ENCODE data around the gene CORO2A.
A peak's percentile ranks its signal among the peaks of the same experiment; 100 is the strongest.

Gene CORO2A

DNA sequence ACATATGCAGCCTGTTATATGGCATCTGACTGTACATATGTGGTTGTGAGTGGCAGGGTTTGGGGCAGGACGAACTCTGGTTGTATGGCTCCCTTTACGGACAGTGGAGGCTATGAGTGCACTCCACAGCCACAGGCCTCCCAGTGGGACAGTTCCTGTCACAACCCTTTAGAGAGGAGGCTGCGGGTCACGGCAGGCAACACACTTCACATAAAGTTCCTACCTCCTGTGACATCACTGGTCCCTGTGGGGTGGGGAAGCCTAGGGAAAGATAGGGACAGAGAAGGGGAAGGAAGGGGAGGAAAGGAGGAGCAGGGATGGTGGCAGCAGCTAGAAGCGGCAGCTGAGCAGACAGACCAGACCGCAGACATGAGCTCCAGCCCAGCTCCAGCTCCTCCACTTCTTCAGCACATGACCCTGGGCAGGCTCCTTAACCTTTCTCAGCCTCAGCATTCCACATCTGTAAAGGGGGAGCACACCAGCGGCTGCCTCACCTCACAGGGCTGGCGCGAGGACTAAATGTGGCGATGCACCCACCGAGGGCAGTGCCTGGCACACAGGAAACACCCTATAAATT, 27.4 kb upstream of the CORO2A start:
- no peak for DNase-seq

DNA sequence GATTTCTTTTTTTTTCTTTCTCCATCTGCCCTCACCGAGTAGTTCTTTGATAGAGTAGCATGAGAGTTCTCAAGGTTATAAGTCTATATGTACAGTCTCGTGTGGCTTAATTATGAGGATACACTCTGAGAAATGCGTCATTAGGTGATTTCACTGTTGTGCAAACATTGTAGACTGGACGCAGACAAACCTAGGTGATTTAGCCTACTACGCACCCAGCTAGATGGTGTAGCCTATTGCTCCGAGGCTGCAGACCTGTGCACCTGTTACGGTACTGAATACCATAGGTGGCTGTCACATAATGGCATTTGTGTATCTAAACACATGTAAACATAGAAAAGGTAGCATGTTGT, 26.9 kb upstream of the CORO2A start:
- no peak for DNase-seq

DNA sequence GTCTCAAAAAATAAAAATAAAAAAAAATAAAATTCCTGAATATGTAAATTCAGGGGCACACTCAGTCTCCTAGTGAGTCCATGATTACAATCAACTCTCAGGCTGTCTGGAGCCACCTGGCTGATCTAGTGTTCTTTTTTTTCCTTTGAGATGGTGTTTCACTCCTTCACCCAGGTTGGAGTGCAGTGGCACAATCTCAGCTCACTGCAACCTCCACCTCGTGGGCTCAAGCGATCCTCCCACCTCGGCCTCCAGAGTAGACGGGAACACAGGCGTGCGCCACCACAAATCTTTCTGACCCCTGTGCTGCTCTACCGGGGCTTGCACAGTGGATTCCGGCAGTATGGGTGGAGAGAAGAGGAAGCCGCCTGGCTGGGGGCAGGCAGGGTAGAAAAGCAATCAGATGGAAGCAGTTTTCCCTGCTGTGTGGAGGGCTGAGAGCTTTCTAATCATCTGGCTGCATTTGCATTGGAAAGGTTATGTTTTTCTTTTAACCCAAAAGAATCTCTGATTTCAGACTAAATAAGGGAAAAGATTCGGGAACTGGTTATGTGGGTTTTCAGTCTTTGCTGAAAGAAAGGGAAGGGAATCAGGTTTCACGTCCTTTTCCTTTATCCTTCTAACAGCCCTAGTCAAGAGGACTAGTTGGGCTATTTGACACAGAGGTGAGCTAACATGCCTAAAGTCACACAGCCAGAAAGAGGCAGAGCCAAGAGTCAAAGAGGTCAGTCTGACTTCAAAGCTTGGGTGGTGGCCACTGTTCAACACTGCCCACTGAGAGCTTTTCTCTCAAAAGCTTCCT, 26.3 kb upstream of the CORO2A start:
- no peak for DNase-seq

DNA sequence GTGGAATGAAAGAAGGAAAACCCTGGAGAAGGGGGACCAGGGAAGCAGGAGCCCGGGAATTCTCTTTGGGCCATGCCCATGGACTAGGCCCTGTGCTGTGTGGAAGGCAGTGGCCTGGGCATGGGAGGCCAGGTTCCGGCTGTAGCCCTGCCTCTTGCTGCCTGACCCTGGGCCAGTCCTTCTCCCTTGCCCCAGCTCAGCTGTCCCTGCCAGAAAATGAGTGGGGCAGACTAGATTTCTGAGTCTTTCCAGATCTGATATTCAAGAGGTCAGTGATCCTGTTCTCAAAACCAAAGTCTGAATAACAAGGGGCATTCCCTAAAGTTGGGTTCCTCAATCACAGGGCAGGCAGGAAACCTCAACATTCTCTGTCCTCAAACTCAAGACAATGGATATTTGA, 24.8 kb upstream of the CORO2A start:
- DNase-seq = no peak

DNA sequence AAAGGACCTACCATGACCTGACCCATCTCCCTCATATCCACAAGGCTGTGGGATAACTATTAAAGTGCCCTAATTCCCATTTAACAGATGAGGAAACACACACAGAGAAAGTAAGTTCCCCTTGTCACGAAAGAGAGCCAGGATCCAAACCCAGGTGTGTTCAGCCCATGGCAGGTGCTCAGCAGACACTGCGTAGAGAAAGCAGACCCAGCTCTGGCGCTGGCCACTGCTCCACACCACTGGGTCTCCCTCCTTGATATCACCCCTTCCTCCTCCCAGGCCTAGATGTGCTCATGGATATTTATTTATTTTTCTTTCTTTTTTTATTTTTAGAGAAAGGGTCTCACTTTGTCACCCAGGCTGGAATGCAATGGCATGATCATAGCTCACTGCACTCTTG, 24.0 kb upstream of the CORO2A start:
- no peak for DNase-seq

DNA sequence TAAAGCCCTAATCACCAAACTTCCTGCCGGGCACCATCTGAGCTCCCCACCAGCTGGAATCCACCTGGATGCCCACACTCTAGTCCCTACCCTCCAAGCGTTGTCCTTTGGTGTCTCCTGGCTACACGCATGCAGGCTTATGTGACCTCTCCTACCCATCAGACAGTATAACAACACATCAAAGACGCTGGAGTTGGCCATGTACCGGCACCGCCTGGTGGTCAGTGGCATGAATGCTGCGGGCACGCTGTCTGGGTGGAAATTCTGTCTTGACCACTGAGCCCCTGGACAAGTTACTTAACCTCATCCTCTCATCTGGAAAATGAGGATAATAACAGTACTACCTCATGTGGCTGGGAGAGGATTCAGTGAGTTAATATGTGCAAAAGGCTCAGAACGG, 23.4 kb upstream of the CORO2A start:
- peak; percentile 17 to 24 for DNase-seq

DNA sequence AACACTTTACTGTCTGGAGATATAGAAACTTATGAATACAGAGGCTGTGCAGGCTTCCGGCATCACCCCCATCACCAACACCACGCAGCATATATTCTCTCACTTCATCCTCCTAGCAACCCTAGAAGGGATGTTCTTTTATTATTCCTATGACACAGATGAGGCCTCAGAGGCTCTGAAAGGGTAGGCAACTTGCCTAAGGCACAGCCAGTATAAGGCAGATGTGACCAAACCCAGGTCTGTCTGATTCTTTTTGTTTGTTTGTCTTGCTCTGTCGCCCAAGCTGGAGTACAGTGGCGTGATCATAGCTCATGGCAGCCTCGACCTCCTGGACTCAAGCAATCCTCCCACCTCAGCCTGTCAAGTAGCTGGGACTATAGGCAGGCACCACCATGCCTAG, 22.8 kb upstream of the CORO2A start:
- no peak for DNase-seq

DNA sequence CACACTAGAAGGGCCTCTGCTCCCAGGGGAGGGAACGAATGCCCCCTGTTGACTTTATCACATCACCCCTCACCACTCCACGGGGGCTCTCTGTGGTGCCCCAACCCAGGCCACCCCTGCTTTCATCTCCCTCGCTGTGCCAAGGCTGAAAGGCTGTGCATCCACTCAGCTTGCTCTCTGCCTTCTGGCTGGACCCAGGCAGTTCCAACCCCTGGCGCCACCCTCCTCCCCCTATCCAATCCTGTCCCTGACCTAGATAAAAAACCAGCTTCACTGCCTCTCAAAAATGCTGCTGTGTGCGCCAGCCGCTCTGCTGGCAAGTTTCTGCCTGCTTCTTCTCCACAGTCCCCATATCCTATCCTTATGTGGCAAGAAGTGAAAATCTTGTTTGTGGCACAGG, 22.4 kb upstream of the CORO2A start:
- no peak for DNase-seq

DNA sequence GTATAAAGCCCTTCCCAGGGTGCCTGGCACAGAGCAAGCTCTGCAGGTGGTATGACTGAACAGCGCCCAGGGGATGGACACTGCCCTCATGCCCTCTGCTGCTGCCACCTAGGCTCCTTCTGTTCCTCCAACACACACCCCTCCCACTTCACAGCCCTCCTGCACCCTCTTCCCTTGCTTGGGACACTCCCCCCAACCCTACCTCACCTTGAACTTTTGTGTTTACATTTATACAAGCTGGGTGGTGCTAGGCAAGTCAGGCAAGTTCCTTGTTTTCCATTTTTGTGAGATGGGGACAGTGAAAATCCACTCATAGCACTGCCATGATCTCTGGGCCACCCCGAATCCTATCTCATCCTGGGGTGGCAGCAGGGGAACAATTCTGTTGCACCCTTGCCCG, 18.8 kb upstream of the CORO2A start:
- DNase-seq = no peak

DNA sequence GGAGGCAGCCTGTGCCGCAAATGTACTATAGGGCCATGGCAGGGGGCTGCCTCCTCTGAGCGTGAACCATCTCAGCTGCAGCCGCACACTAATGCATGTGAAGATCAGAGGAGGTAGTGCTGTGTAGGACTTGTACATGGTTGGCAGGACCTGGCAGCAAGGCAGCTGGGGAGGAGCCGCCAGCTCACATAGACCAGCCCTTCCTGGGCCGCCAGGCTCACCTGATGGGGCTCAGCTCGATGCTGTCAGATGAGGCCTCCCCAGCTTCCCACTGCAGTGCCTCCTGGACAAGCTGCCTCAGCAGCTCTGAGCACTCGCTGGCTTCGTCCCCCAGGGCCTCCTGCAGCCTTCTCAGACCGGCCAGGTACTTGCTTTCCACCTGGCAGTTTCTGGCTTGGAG, 18.0 kb upstream of the CORO2A start:
- no peak for DNase-seq

DNA sequence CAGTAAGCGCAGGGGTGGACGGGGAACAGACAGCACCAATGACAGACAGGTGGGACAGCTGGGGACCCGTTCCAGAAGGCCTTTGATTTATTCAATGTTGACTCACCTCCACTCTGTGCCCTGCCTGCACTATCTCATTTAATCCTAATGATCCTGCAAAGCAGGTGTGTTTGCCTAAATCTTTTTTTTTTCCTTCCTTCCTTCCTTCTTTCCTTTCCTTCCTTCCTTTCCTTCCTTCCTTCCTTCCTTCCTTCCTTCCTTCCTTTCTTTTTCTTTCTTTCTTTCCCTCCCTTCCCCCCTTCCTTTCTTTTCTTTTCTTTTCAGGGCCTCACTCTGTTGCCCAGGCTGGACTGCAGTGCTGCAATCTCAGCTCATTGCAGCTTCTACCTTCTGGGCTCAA, 17.1 kb upstream of the CORO2A start:
- DNase-seq = no peak

DNA sequence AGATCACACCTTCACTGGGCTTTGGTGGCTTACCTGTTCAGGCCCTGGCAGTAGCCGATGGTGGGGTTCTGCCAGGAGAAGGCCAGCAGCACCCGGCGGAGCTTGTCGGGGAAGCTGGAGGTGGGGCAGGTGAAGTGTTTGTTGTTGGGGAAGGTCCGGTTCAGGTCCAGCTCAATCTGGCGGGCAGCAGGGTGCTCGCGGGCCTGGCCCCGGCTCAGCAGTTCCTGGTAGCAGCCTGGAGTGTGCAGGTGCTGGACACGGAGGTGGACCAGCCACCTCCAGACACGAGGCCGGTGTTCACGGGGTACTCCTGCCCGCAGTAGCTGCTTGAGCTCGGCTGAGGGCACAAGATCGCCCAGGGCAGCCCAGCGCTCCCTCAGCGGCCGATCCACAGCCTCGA, 16.2 kb upstream of the CORO2A start:
- no peak for DNase-seq

DNA sequence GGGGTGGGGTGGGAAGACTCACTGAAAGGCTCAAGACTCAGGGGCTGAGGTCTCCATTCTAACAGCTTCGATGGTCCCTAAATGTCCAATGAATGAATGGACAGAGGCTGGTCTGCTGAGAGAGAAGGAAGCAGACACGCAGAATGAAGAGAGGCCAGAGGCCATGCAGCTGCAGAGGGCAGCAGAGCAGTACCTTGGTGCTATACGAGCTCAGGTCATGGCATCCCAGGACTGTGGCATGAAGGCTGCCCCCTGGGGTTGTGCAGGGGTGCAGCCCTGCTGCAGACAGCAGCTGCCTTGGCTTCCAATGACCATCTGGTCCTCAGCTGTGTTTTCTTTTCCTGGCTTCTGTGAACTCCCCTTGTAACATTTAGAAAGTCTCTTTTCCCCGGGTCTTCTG, 15.2 kb upstream of the CORO2A start:
- no peak for DNase-seq

DNA sequence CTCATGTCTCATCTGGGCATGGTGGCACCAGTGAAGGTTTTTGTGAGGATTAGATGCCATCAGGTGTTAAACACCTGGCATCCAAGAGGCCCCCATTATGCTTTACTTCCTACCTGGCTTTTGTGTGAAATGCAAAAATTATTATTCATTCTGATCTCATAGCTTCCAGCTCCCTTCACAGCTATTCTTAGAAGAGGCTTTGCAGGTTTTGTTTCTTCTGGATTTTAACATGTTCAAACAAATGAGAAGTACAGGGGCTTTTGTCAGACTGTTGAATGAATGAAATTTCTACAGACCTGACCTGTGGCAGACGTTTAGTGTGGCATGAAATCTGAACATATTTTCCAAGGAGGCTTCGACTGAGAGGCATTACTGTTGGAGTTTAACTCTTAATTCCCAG, 14.3 kb upstream of the CORO2A start:
- DNase-seq = no peak

DNA sequence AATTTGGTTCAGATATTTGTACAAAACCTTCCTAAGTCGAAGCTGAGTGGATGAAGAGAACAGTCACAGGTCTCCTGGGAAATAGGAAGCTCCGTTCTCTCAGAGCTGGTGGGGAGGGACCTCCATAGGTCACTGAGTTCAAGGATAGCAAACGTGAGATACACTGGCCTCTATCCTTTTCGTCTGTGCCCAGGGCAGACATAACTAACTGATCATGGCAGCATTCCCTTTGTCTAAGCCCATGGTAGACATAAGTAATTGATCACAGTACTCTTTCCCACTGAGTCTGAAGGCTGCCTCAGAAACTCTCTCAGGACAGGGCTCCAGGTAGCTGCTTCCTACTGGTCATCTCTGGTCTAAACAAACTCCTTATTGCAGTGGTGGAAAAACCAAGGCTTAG, 12.3 kb upstream of the CORO2A start:
- DNase-seq = no peak

DNA sequence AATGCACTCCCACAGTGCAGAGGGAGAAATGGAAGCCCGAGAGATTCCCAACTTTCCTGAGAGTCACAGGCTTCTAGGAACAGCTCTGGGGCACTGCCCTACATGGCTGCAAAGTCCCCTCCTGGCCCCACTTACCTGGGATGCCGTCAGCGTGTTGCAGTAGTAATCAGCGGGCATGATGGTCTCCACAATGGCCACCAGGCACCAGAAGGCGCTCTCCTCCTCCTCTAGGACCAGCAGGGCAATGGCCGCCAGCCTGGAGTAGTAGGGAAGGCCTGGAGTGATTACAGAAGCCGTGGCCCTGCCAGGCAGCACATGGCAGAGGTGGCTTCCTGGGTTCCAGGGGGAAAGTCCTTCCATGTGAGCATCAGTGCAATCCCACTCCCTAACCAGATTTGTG, 10.7 kb upstream of the CORO2A start:
- DNase-seq = no peak

DNA sequence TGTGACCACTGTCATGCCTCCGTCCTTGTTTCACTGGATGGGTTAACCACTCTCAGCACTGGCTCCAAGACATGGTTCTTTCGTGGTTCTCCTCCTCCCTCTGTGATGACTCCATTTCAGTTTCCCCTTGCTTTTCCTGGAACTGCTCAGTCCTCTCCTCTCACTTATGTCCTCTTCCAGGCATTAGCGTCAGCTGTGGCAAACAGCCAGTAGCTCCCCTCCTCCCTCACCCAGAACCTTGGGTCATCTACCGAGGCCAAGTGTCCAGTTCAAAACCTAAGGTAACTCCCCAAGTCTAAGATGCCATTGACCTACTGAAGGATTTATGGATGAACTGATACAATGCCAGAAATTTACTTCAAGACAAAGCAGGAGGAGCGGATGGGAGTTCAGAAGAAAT, 9.8 kb upstream of the CORO2A start:
- DNase-seq = no peak

DNA sequence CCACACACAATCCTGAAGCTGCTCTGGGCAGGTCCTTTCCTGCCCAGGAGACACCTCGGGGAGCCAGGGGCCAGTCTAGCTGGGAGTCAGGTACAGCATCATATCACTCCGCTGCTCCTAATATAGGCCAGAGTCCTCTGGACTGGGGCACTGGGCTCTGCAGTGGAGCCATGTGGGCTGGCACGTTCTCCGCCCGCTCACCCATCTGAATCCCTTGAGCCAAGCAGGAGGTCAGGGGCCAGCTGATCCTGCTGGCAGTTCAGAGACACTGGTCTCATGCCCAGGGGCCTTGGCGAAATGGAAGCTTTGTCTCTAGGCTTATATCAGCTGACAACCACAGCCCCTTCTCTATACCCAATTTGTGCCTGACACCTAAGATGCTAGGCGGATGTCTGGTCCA, 9.3 kb upstream of the CORO2A start:
- no peak for DNase-seq

DNA sequence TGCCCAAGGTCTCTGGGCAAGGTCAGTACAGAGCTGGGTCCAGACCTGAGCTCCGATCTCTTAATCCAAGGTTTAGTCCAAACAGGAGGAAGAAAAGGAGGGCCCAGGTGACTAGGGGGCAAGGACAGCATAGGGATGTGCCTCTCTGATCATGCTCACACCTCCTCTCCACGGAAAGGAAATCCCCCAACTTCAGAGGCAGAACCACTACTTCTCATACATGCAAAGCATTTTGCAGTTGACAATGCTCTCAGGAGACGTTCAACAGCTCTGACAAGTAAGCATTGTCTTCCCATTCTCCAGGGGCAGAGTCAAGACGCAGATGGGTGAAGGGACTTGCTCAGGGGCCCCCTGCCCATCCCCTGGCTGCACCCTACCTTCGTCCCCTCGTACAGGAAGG, 8.7 kb upstream of the CORO2A start:
- no peak for DNase-seq

DNA sequence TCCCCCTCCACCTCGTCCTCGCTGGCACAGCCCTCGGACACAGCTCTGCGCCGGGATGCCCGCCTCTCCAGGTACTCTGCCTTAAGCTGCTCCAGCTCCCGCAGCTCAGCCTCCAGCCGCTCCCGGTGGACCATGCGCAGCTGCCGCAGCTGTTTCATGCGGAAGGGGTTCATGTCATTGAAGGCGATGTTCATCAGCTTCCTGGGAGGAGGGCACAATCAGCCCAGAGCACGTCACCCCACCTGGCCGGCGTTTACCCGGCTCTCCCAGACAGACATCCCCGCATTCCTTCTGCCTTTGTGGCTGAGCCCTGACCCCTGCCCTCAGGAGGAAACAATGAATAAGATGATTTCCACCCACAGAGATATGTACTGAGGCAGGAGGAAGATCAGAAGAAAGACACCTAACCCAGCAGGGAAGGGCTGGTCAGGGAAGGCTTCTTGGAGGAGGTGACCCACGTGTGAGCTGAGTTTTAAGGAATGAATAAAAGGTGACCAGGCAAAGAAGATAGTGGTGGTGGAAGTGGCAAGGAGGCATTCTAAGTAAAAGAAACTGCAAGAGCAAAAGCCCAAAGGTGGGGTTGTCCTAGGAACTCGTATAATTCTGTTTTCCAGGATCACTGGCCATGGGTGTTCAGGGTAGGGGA, 7.1 kb upstream of the CORO2A start:
- DNase-seq = no peak

DNA sequence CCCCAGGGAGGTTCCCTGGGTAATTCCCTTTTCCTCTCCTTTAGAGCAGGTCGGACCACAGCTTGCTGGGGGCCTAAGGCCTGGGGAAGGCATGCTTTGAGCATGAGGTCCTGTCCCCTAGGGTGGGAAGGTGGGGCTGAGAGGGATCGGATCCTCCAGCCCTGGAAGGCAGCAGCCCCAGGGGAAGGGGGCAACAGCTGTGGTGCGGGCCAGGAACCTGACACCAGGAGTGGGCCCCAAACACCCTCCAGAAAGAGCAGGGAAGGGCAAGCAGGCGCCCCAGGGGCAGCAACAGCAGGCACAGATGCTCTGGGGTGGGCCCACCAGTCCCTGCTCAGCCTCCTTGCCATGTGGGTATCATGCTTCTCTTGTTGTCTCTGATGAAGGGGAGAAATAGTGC, 3.2 kb upstream of the CORO2A start:
- no peak for DNase-seq

DNA sequence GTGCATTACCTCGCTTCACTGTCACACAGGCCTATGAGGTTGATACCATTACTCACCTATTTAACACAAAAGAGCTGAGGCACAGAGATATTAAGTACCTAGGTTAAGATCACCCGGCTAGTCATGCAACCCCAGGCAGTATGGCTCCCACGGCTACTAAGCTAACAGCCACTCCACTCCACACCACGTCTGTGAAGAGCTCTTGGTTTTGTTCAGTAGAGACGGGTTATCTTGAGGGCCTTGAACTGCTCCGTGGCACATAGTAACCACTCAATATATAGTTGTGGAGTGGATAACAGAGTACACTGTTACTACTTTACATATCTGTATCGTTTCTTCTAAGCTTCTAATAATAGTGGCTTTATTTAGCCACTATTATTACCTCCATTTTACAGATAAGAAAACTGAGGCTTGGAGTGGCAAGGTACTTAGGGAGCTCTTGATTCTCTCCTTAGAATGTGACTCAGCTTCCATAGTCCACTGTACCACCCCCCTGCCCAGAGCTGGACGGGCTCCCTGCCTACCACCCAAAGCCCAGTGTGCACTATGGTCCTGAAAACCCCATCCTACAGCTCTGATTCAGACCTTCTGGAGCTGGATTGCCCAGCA, 1.0 kb upstream of the CORO2A start:
- DNase-seq = peak in 1 of 2 experiments; percentile 70

DNA sequence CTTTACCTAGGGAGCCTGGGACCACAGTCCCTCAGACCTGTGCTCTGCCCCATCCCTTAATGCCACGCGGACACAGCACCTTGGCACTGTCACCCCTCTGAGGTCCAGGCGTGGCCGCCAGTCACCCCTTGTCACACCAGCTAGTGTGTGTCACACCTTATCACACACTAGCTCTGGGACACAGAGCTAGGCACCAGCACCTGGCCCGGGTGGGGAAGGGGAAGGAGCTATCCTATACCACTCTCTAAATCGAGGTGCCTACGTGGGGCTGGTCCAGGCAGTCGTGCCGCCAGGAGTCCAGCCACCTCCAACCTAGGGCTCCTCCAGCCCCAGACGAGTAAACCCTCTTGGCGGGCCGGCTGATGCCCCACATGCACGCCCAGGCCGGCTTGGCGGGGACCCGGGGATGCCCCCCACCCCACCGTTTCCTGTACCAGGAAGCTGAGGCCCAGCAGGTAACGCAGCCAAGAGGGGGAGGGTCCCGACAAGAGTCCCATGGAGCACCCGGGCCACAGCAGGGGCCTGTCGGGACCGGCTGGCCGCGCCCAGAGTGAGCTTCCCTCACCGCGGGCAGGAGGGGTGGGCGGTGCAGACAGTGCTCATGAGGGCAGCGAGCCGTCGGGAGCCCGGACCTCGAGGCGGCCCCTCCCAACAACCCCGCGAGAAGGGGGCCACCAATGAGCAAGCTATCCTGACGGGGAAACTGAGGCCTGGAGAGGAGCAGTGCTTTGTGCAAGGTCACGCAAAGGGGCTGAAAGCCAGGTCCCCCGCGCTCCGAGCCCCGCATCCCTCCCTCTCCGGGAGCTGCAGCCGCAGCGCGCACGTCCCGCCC, 550 bp downstream of the CORO2A start:
- DNase-seq = no peak

Data from SHP77 (cell line).